ENCODE measurements around the gene PIGH. TPM values are rescaled to one million over a fixed set of nuclear protein-coding genes. Genes with fewer than 3 reads are reported as not detected.
A peak's percentile ranks its signal among the peaks of the same experiment; 100 is the strongest.
"Not testable (repeated sequence)": the region's sequence is repeated elsewhere in the genome, so short reads cannot be mapped to it uniquely, and the experiment has no call there.

PIGH gene
- total RNA-seq, 1 donor from 2014 or later: 24.1 TPM

GRCh38 chr14:67595392-67595791, 4.7 kb downstream of the PIGH start:
- intact Hi-C loops (cut with DNase I): no loop called here
- H3K27ac ChIP-seq: no peak overlapping the region
- no peak overlapping the region for H3K4me3 ChIP-seq
- no peak for DNase-seq (ENCODE audit: extremely low spot score in 2 of 2)
- H3K4me1 ChIP-seq: peaks cover 9% of the 10 kb centered on the region
- peaks cover 0 to 24% of the 10 kb centered on the region in 2 donors for H3K36me3 ChIP-seq
- no peaks in the 10 kb centered on the region for H3K9me3 ChIP-seq
- TF ChIP-seq POLR2A (IDR thresholded peaks at IDR 0.05) (no peak), CTCF (IDR thresholded peaks at IDR 0.05) (no peak), POLR2AphosphoS5 (IDR thresholded peaks at IDR 0.05; ENCODE audit: insufficient read depth in 1 of 2, low read depth in 1 of 2) (no peak)
- no peaks in the 10 kb centered on the region for H3K27me3 ChIP-seq

GRCh38 chr14:67593650-67594049, 6.4 kb downstream of the PIGH start:
- DNase-seq (ENCODE audit: extremely low spot score in 2 of 2); intact Hi-C loops (cut with DNase I): not testable (repeated sequence)
- peaks cover 0 to 38% of the 10 kb centered on the region in 2 donors for H3K36me3 ChIP-seq

GRCh38 chr14:67589204-67589770, 10.8 kb downstream of the PIGH start:
- Histone ChIP-seq H3K9me3 (no peaks in the 10 kb centered on the region), H3K4me1 (no peaks in the 10 kb centered on the region), H3K27me3 (no peaks in the 10 kb centered on the region), H3K27ac (no peak overlapping the region), H3K36me3 (peaks cover 0 to 45% of the 10 kb centered on the region in 2 donors), H3K4me3 (no peak overlapping the region)
- DNase-seq (ENCODE audit: extremely low spot score in 2 of 2): no peak
- TF ChIP-seq POLR2AphosphoS5 (IDR thresholded peaks at IDR 0.05; ENCODE audit: insufficient read depth in 1 of 2, low read depth in 1 of 2) (no peak), POLR2A (IDR thresholded peaks at IDR 0.05) (no peak), CTCF (IDR thresholded peaks at IDR 0.05) (no peak)
- intact Hi-C loops (cut with DNase I): loop anchor here (10.0 kb wide), 1 partner anchor 116 kb away; the partner anchor contains the start of gene RDH12

More at GRCh38 chr14:67593650-67594049, 6.4 kb downstream of the PIGH start:
- H3K9me3 ChIP-seq, H3K4me1 ChIP-seq, H3K27ac ChIP-seq, H3K4me3 ChIP-seq, H3K27me3 ChIP-seq: not testable (repeated sequence)

DNA sequence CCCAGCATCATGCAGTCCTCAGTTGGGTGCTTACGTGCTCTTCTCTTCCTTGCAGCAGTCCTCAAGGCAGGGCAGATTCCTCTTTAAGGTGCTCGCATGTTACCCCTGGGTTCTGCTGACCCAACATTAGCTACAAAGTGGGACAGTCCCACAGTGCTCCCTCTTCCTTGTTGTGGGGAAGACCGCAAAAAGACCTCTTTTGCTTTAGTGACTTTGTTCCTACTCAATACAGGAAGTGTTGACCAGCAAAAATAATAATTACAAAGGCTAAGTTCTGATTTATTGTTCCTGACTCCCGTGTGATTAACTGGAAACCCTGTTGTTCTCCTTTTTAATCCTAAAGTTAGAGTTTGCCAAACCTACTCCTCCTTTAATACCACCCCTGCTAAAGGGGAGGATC, 13.7 kb downstream of the PIGH start:
- H3K4me3 ChIP-seq: no peak overlapping the region
- no peaks in the 10 kb centered on the region for H3K9me3 ChIP-seq
- peaks cover 0 to 27% of the 10 kb centered on the region in 2 donors for H3K36me3 ChIP-seq
- no peak overlapping the region for H3K27ac ChIP-seq
- TF ChIP-seq POLR2A (IDR thresholded peaks at IDR 0.05): no peak
- TF ChIP-seq POLR2AphosphoS5 (IDR thresholded peaks at IDR 0.05; ENCODE audit: insufficient read depth in 1 of 2, low read depth in 1 of 2): no peak
- no peak for TF ChIP-seq CTCF (IDR thresholded peaks at IDR 0.05)
- no peaks in the 10 kb centered on the region for H3K4me1 ChIP-seq
- H3K27me3 ChIP-seq: no peaks in the 10 kb centered on the region
- intact Hi-C loops (cut with DNase I): loop anchor here (10.0 kb wide), 1 partner anchor 118 kb away; the partner anchor contains the start of gene RDH12
- DNase-seq (ENCODE audit: extremely low spot score in 2 of 2): no peak

DNA sequence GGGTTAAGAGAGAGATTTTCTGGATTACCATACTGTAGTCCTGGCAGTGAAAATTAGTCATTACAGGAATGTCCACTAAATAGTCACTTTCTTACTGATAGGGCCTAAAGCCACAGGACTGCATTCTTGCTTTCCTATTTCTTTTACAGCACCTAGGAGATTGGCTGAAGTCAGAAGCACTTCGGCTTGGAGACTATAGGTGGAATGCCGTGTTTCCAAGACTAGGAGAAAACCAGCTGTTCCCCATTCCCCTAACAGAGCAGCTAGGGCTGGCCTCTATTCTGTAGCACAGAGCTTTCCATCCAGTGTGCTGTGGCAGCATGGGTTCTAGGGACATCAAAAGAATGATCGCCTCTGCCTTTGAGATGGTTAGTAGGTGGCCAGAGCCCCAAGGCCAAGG, 15.1 kb downstream of the PIGH start:
- no peak overlapping the region for H3K4me3 ChIP-seq
- intact Hi-C loops (cut with DNase I): loop anchor here (10.0 kb wide), 1 partner anchor 120 kb away; the partner anchor contains the start of gene RDH12
- DNase-seq (ENCODE audit: extremely low spot score in 2 of 2): peak in 1 of 2 donors; percentile 71
- TF ChIP-seq POLR2A (IDR thresholded peaks at IDR 0.05) (no peak), POLR2AphosphoS5 (IDR thresholded peaks at IDR 0.05; ENCODE audit: insufficient read depth in 1 of 2, low read depth in 1 of 2) (no peak), CTCF (IDR thresholded peaks at IDR 0.05) (no peak)
- no peaks in the 10 kb centered on the region for H3K27me3 ChIP-seq
- H3K36me3 ChIP-seq: peaks cover 0 to 18% of the 10 kb centered on the region in 2 donors
- H3K4me1 ChIP-seq: no peaks in the 10 kb centered on the region
- H3K27ac ChIP-seq: no peak overlapping the region
- no peaks in the 10 kb centered on the region for H3K9me3 ChIP-seq
